CD14-positive monocyte (primary cell): ENCODE data around the gene BRMS1L. TPM values are rescaled to one million over a fixed set of nuclear protein-coding genes. Genes with fewer than 3 reads are reported as not detected.
"Not testable (repeated sequence)": the region's sequence is repeated elsewhere in the genome, so short reads cannot be mapped to it uniquely, and the experiment has no call there.

Experiments used
- DNase-seq, 3 donors: peaks; one replicate each; pipeline ENCODE4 v3.0.0-alpha.2; 2011 to 2022
- H2AFZ ChIP-seq: 2 replicates; pipeline ENCODE4 v1.6.0; 2012; ENCODE audit warnings: mild to moderate bottlenecking, low read depth, low read length, inconsistent platforms; ENCODE audit not compliant: insufficient read depth, poor library complexity, severe bottlenecking
- H3K27ac ChIP-seq, 2 donors: 1 replicate in 1 of 2; 2 replicates in 1 of 2; pipeline ENCODE4 v1.5.1; 2012 to 2013; ENCODE audit warnings: low read length in 2 of 2, control low read depth in 1 of 2, inconsistent platforms in 1 of 2, low read depth in 1 of 2, mild to moderate bottlenecking in 1 of 2
- H3K27me3 ChIP-seq, 2 donors: one replicate each; pipeline versions ENCODE4 v1.6.0 to v1.6.1; 2011 to 2013; ENCODE audit warnings: low read length in 2 of 2; ENCODE audit not compliant: control insufficient read depth in 2 of 2, insufficient read depth in 2 of 2
- H3K36me3 ChIP-seq, 2 donors: replicated peaks in 1 of 2; 1 replicate in 1 of 2; 2 replicates in 1 of 2; pipeline versions ENCODE4 v1.5.1 to v1.6.1; 2012 to 2013; ENCODE audit warnings: low read length in 2 of 2, control low read depth in 1 of 2, inconsistent platforms in 1 of 2, mild to moderate bottlenecking in 1 of 2; ENCODE audit not compliant: insufficient read depth in 2 of 2, control insufficient read depth in 1 of 2
- H3K4me1 ChIP-seq, 2 donors: 1 replicate in 1 of 2; 2 replicates in 1 of 2; pipeline versions ENCODE4 v1.5.1 to v1.6.1; 2012 to 2013; ENCODE audit warnings: low read length in 2 of 2, control low read depth in 1 of 2, inconsistent platforms in 1 of 2, mild to moderate bottlenecking in 1 of 2, moderate library complexity in 1 of 2; ENCODE audit not compliant: insufficient read depth in 2 of 2, control insufficient read depth in 1 of 2
- H3K4me2 ChIP-seq: replicated peaks from 2 replicates; pipeline ENCODE3; 2012; ENCODE audit warnings: low read length, moderate library complexity, mild to moderate bottlenecking; ENCODE audit not compliant: poor library complexity, severe bottlenecking; ENCODE audit errors: extremely low read depth
- H3K4me3 ChIP-seq, 3 experiments: fragments of 200-600 bp in 1 of 3; sonication (generic) in 1 of 3; replicated peaks in 1 of 3; 1 replicate in 2 of 3; 2 replicates in 1 of 3; pipeline ENCODE4 v1.5.1; 2011 to 2013; ENCODE audit warnings: low read length in 3 of 3, mild to moderate bottlenecking in 3 of 3, control low read depth in 2 of 3, low read depth in 2 of 3, inconsistent platforms in 1 of 3, moderate library complexity in 1 of 3
- H3K79me2 ChIP-seq: 2 replicates; pipeline ENCODE4 v1.6.0; 2012; ENCODE audit warnings: mild to moderate bottlenecking, control low read depth, inconsistent platforms, low read length, moderate library complexity; ENCODE audit not compliant: insufficient read depth
- H3K9ac ChIP-seq: 2 replicates; pipeline ENCODE4 v1.6.0; 2017; ENCODE audit warnings: low read length, mild to moderate bottlenecking; ENCODE audit not compliant: insufficient read depth, poor library complexity, severe bottlenecking
- H3K9me3 ChIP-seq, 2 donors: replicated peaks in 1 of 2; 1 replicate in 1 of 2; 2 replicates in 1 of 2; pipeline versions ENCODE4 v1.5.1 to v1.6.1; 2012 to 2013; ENCODE audit warnings: low read length in 2 of 2, control low read depth in 1 of 2; ENCODE audit not compliant: control insufficient read depth in 1 of 2, insufficient read depth in 1 of 2
- H4K20me1 ChIP-seq: 2 replicates; pipeline ENCODE4 v1.6.0; 2012; ENCODE audit warnings: mild to moderate bottlenecking, low read length, control low read depth, moderate library complexity; ENCODE audit not compliant: insufficient read depth
- H3K27ac Mint-ChIP-seq, 7 donors: one replicate each; pipeline ENCODE4 v1.8.0; 2020; ENCODE audit warnings: mild to moderate bottlenecking in 7 of 7, mixed read lengths in 7 of 7, moderate library complexity in 6 of 7, inconsistent platforms in 2 of 7
- H3K27me3 Mint-ChIP-seq, 3 donors: one replicate each; pipeline ENCODE4 v1.8.0; 2021 to 2022; ENCODE audit warnings: low read depth in 3 of 3, mild to moderate bottlenecking in 3 of 3, mixed read lengths in 3 of 3, moderate library complexity in 3 of 3, inconsistent platforms in 1 of 3
- H3K36me3 Mint-ChIP-seq, 2 donors: one replicate each; pipeline ENCODE4 v1.8.0; 2020; ENCODE audit warnings: mixed read lengths in 2 of 2, inconsistent platforms in 1 of 2, mild to moderate bottlenecking in 1 of 2
- H3K4me1 Mint-ChIP-seq: one replicate; pipeline ENCODE4 v1.8.0; 2020; ENCODE audit warnings: mild to moderate bottlenecking, mixed read lengths
- H3K4me3 Mint-ChIP-seq, 2 donors: one replicate each; pipeline ENCODE4 v1.8.0; 2020; ENCODE audit warnings: mild to moderate bottlenecking in 2 of 2, mixed read lengths in 2 of 2, moderate library complexity in 1 of 2
- H3K9me3 Mint-ChIP-seq, 7 donors: one replicate each; pipeline ENCODE4 v1.8.0; 2020 to 2022; ENCODE audit warnings: mixed read lengths in 7 of 7, mild to moderate bottlenecking in 6 of 7, moderate library complexity in 6 of 7, inconsistent platforms in 2 of 7
- WGBS: methylation state at CpG from one replicate; pipeline ENCODE4 v1.1.5; 2013; ENCODE audit warnings: missing lambda C conversion rate; ENCODE audit not compliant: insufficient coverage; 5-methylcytosine and 5-hydroxymethylcytosine counted together
- intact Hi-C, 2 donors: fragments of 100-400 bp; cut with micrococcal nuclease; formaldehyde crosslinking; loops; one replicate each; pipeline versions ENCODE4 v1.15.0 to v1.15.1; 2023
- polyA plus RNA-seq, 3 donors: library from polyadenylated mRNA; depleted of rRNA in 1 of 3; unstranded in 2 of 3; stranded (reverse) in 1 of 3; fragments of 300-500 nt in 2 of 3; fragments of >200 nt in 1 of 3; fragmentation: Illumina TruSeq in 2 of 3; gene quantifications; 1 replicate in 2 of 3; 2 replicates in 1 of 3; pipeline ENCODE4 v1.2.3, GENCODE V29; 2012 to 2021
- TF ChIP-seq, protein P1 (sequence below): fragments of 200-600 bp; IDR thresholded peaks from one replicate; pipeline ENCODE4 v1.8.0; 2022; ENCODE audit warnings: antibody characterized with exemption, mild to moderate bottlenecking

Gene BRMS1L
- polyA plus RNA-seq, 3 donors, result 0.86 to 2.1 (median 1.7) TPM

DNA sequence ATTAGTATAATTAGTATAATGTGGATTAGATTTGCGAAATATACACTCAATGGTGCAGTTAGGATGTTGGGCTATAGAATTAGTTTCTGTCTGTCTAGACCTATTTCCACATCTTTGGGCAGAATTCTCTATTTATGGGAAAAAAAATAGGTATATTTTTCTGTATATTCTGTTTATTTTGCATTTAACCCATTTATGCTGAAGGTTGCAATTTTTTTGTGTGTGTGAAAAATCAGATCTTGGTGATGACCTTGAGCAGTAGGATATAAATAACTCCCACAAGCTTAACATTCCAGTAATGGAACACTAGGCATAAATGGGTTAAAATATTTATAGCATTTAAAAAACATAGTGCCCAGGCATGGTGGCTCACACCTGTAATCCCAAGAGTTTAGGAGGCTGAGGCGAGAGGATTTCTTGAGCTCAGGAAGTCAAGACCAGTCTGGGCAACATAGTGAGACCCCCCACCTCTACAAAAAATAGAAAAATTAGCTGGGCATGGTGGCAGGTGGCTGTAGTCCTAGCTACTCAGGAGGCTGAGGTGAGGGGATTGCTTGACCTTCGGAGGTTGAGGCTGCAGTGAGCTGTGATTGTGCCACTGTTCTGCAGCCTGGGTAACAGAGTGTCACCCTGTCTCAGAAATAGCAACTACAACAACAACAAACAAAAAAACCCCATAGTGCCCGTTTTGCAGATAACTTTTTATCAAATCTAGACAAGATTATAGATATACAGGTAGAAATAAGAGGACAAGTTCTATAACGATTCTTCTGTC is 9.3 kb downstream of the BRMS1L start:
- Histone ChIP-seq H3K9ac (no peak overlapping the region), H3K36me3 (peaks cover 6 to 11% of the 10 kb centered on the region in 2 donors), H3K9me3 (no peaks in the 10 kb centered on the region), H3K4me2 (no peak overlapping the region), H3K4me3 (no peak overlapping the region), H4K20me1 (no peaks in the 10 kb centered on the region), H3K27me3 (no peaks in the 10 kb centered on the region), H3K79me2 (no peaks in the 10 kb centered on the region), H3K4me1 (no peaks in the 10 kb centered on the region), H3K27ac (no peak overlapping the region), H2AFZ (no peak overlapping the region)
- WGBS, result no CpG with 5 or more reads among the region's 5 CpGs
- peaks cover 1 to 12% (median 8%) of the 10 kb centered on the region in 7 donors for H3K9me3 Mint-ChIP-seq
- H3K27ac Mint-ChIP-seq, result no peak overlapping the region
- no peak for DNase-seq
- intact Hi-C loops, result no loop called here
- no peaks in the 10 kb centered on the region for H3K4me1 Mint-ChIP-seq
- peaks cover 0 to 2% (median 0%) of the 10 kb centered on the region in 3 donors for H3K27me3 Mint-ChIP-seq
- TF ChIP-seq, protein P1, sequence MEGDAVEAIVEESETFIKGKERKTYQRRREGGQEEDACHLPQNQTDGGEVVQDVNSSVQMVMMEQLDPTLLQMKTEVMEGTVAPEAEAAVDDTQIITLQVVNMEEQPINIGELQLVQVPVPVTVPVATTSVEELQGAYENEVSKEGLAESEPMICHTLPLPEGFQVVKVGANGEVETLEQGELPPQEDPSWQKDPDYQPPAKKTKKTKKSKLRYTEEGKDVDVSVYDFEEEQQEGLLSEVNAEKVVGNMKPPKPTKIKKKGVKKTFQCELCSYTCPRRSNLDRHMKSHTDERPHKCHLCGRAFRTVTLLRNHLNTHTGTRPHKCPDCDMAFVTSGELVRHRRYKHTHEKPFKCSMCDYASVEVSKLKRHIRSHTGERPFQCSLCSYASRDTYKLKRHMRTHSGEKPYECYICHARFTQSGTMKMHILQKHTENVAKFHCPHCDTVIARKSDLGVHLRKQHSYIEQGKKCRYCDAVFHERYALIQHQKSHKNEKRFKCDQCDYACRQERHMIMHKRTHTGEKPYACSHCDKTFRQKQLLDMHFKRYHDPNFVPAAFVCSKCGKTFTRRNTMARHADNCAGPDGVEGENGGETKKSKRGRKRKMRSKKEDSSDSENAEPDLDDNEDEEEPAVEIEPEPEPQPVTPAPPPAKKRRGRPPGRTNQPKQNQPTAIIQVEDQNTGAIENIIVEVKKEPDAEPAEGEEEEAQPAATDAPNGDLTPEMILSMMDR, result no peak
- H3K36me3 Mint-ChIP-seq, result peaks cover 46 to 47% of the 10 kb centered on the region in 2 donors
- no peak overlapping the region for H3K4me3 Mint-ChIP-seq

DNA sequence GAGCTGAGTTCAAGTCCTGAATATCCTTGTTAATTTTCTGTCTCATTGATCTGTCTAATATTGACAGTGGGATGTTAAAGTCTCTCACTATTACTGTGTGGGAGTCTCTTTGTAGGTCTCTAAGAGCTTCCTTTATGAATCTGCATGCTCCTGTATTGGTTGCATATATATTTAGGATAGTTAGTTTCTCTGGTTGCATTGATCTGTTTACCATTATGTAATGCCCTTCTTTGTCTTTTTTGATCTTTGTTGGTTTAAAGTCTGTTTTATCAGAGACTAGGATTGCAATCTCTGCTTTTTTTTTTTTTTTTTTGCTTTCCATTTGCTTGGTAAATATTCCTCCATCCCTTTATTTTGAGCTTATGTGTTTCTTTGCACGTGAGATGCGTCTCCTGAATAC is 15.6 kb downstream of the BRMS1L start:
- H3K4me1 Mint-ChIP-seq, H3K9me3 ChIP-seq, DNase-seq, H3K4me3 Mint-ChIP-seq, H2AFZ ChIP-seq, H3K4me2 ChIP-seq, H3K27ac ChIP-seq, H3K4me1 ChIP-seq, H4K20me1 ChIP-seq, H3K36me3 ChIP-seq, H3K27me3 Mint-ChIP-seq, H3K9ac ChIP-seq, H3K27me3 ChIP-seq, intact Hi-C loops, H3K4me3 ChIP-seq, H3K79me2 ChIP-seq, H3K27ac Mint-ChIP-seq: not testable (repeated sequence)
- Mint-ChIP-seq H3K9me3 (peaks cover 17 to 33% (median 24%) of the 10 kb centered on the region in 7 donors), H3K36me3 (peaks cover 66 to 78% of the 10 kb centered on the region in 2 donors)
- no CpG with 5 or more reads among the region's 2 CpGs for WGBS

DNA sequence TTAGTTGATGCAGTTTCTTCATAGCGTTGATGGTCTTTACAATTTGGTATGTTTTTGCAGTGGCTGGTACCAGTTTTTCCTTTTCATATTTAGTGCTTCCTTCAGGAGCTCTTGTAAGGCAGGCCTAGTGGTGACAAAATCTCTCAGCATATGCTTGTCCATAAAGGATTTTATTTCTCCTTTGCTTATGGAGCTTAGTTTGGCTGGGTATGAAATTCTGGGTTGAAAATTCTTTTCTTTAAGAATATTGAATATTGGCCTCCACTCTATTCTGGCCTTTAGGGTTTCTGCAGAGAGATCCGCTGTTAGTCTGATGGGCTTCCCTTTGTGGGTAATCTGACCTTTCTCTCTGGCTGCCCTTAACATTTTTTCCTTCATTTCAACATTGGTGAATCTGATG is 16.1 kb downstream of the BRMS1L start:
- H3K4me1 Mint-ChIP-seq, H3K27ac Mint-ChIP-seq, H3K9ac ChIP-seq, H3K9me3 ChIP-seq, intact Hi-C loops, H3K4me1 ChIP-seq, H3K36me3 ChIP-seq, H3K27me3 Mint-ChIP-seq, H3K4me2 ChIP-seq, DNase-seq, H3K27ac ChIP-seq, H3K4me3 Mint-ChIP-seq, H2AFZ ChIP-seq, H3K4me3 ChIP-seq, H3K79me2 ChIP-seq, H3K27me3 ChIP-seq, H4K20me1 ChIP-seq: not testable (repeated sequence)
- peaks cover 63 to 79% of the 10 kb centered on the region in 2 donors for H3K36me3 Mint-ChIP-seq
- no CpG with 5 or more reads among the region's 2 CpGs for WGBS
- H3K9me3 Mint-ChIP-seq, result peaks cover 17 to 32% (median 24%) of the 10 kb centered on the region in 7 donors
